MM.1S (cell line): ENCODE data around the gene RNF14.

Experiments
- DNase-seq: peaks from one replicate; pipeline ENCODE4 v3.0.0-alpha.2; 2015
- H2AFZ ChIP-seq: fragments of 300-600 bp; sonication (generic); 2 replicates; pipeline ENCODE4 v1.6.0; 2016; ENCODE audit warnings: antibody characterized with exemption, low read length
- H3F3A ChIP-seq: fragments of 300-600 bp; sonication (generic); 2 replicates; pipeline ENCODE4 v1.6.1; 2016; ENCODE audit warnings: mild to moderate bottlenecking, antibody characterized with exemption, low read length, moderate library complexity, mixed read lengths; ENCODE audit not compliant: insufficient read depth
- H3K27ac ChIP-seq: fragments of 300-600 bp; sonication (generic); 2 replicates; pipeline ENCODE4 v1.5.1; 2016; ENCODE audit warnings: mild to moderate bottlenecking, low read length
- H3K27me3 ChIP-seq: fragments of 300-600 bp; sonication (generic); replicated peaks from 2 replicates; pipeline ENCODE4 v1.6.0; 2016; ENCODE audit warnings: low read length; ENCODE audit not compliant: insufficient read depth
- H3K36me3 ChIP-seq: fragments of 300-600 bp; sonication (generic); replicated peaks from 2 replicates; pipeline ENCODE4 v1.6.1; 2016; ENCODE audit warnings: mild to moderate bottlenecking, low read length, mixed read lengths; ENCODE audit not compliant: insufficient read depth
- H3K4me1 ChIP-seq: fragments of 300-600 bp; sonication (generic); 2 replicates; pipeline ENCODE4 v1.6.1; 2016; ENCODE audit warnings: low read length, mixed read lengths
- H3K4me2 ChIP-seq: fragments of 300-600 bp; sonication (generic); 2 replicates; pipeline ENCODE4 v1.6.0; 2016; ENCODE audit warnings: low read depth, low read length
- H3K4me3 ChIP-seq: fragments of 300-600 bp; sonication (generic); 2 replicates; pipeline ENCODE4 v1.5.1; 2016; ENCODE audit warnings: low read length, mixed read lengths
- H3K79me2 ChIP-seq: fragments of 300-600 bp; sonication (generic); 2 replicates; pipeline ENCODE4 v1.6.1; 2016; ENCODE audit warnings: mixed run types, low read length, mixed read lengths
- H3K9ac ChIP-seq: fragments of 300-600 bp; sonication (generic); 2 replicates; pipeline ENCODE4 v1.6.1; 2016; ENCODE audit warnings: low read length, mixed read lengths
- H3K9me2 ChIP-seq: fragments of 300-600 bp; sonication (generic); replicated peaks from 2 replicates; pipeline ENCODE4 v1.6.1; 2016; ENCODE audit warnings: mild to moderate bottlenecking, low read length, mixed read lengths; ENCODE audit not compliant: insufficient read depth
- H3K9me3 ChIP-seq: fragments of 300-600 bp; sonication (generic); replicated peaks from 2 replicates; pipeline ENCODE4 v1.6.1; 2016; ENCODE audit warnings: mild to moderate bottlenecking, low read length, mixed read lengths; ENCODE audit not compliant: insufficient read depth
- H4K20me1 ChIP-seq: fragments of 300-600 bp; sonication (generic); 2 replicates; pipeline ENCODE4 v1.6.1; 2016; ENCODE audit warnings: mild to moderate bottlenecking, low read length, moderate library complexity, mixed read lengths; ENCODE audit not compliant: insufficient read depth
- EZH2 ChIP-seq: fragments of 300-600 bp; sonication (generic); optimal IDR thresholded peaks from 2 replicates; pipeline ENCODE3; 2017; ENCODE audit warnings: low read depth, mild to moderate bottlenecking, antibody characterized with exemption, low read length, mixed read lengths
- EZH2phosphoT487 ChIP-seq: fragments of 300-600 bp; sonication (generic); IDR thresholded peaks from 2 replicates; pipeline ENCODE4 v1.6.1; 2018; ENCODE audit warnings: antibody characterized with exemption, low read length
- TF ChIP-seq, protein P1 (sequence below): fragments of 300-600 bp; sonication (generic); IDR thresholded peaks from 2 replicates; pipeline ENCODE4 v1.5.1; 2016; ENCODE audit warnings: antibody characterized with exemption, low read length, mixed read lengths

RNF14 gene

DNA sequence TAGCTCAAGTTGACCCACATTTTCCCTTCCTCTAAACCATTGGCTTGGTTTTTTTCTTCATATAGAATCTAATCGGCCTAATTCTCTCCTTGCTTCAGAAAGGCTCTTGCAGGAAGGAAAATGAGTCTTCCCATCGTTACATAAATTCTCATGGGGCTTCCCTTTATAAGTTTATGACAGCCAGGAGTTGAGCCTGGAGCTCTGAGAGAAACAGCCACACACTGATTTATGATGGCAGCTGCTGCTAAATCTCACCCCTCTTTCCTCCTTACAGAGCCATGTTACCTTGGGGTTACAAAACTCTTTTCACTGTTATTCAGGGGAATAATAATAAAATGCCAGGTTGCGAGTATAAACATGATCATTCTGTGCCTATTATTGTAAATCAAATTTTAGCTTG lies 5.2 kb upstream of the RNF14 start:
- H3K4me2 ChIP-seq = no peak overlapping the region
- no peak overlapping the region for H3K27ac ChIP-seq
- no peak overlapping the region for H3K4me3 ChIP-seq
- no peaks in the 10 kb centered on the region for H3K9me2 ChIP-seq
- H4K20me1 ChIP-seq = no peaks in the 10 kb centered on the region
- no peaks in the 10 kb centered on the region for H3K9me3 ChIP-seq
- DNase-seq = no peak
- no peaks in the 10 kb centered on the region for H3K27me3 ChIP-seq
- H3K79me2 ChIP-seq = no peaks in the 10 kb centered on the region
- H3K4me1 ChIP-seq = peaks cover 22% of the 10 kb centered on the region
- TF ChIP-seq, protein P1, sequence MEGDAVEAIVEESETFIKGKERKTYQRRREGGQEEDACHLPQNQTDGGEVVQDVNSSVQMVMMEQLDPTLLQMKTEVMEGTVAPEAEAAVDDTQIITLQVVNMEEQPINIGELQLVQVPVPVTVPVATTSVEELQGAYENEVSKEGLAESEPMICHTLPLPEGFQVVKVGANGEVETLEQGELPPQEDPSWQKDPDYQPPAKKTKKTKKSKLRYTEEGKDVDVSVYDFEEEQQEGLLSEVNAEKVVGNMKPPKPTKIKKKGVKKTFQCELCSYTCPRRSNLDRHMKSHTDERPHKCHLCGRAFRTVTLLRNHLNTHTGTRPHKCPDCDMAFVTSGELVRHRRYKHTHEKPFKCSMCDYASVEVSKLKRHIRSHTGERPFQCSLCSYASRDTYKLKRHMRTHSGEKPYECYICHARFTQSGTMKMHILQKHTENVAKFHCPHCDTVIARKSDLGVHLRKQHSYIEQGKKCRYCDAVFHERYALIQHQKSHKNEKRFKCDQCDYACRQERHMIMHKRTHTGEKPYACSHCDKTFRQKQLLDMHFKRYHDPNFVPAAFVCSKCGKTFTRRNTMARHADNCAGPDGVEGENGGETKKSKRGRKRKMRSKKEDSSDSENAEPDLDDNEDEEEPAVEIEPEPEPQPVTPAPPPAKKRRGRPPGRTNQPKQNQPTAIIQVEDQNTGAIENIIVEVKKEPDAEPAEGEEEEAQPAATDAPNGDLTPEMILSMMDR = no peak
- H3F3A ChIP-seq = peaks cover 6% of the 10 kb centered on the region
- H2AFZ ChIP-seq = no peak overlapping the region
- H3K9ac ChIP-seq = no peak overlapping the region
- no peaks in the 10 kb centered on the region for H3K36me3 ChIP-seq

DNA sequence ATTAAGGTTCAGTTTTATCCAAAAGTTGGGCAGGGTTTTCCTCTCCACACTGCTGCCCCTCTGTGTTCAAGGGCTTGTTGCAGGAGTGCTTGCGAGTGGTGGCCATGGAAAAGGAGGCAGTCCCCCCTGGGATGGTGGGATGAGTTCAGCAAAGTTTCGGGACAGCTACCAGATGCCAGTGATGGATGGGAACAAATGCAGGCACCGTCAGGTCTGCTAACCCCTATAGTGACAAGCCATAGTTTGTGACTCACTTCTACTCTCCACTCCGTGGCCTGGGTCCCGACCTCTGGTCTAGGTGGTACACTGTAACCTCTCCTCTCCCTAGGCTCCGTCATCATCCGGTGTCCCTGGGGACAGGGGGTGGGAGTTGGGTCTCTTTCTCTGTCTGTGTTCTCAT lies 3.8 kb upstream of the RNF14 start:
- Histone ChIP-seq H3K9me3 (no peaks in the 10 kb centered on the region), H3K4me1 (peaks cover 12% of the 10 kb centered on the region), H2AFZ (no peak overlapping the region), H3K9ac (no peak overlapping the region), H4K20me1 (no peaks in the 10 kb centered on the region), H3K27ac (no peak overlapping the region), H3K4me3 (no peak overlapping the region), H3K4me2 (no peak overlapping the region), H3K9me2 (no peaks in the 10 kb centered on the region), H3K27me3 (no peaks in the 10 kb centered on the region), H3K36me3 (no peaks in the 10 kb centered on the region), H3K79me2 (peaks cover 7% of the 10 kb centered on the region), H3F3A (peaks cover 18% of the 10 kb centered on the region)
- DNase-seq = no peak
- TF ChIP-seq, protein P1 = no peak
- TF ChIP-seq EZH2phosphoT487 (no peak), EZH2 (no peak)

DNA sequence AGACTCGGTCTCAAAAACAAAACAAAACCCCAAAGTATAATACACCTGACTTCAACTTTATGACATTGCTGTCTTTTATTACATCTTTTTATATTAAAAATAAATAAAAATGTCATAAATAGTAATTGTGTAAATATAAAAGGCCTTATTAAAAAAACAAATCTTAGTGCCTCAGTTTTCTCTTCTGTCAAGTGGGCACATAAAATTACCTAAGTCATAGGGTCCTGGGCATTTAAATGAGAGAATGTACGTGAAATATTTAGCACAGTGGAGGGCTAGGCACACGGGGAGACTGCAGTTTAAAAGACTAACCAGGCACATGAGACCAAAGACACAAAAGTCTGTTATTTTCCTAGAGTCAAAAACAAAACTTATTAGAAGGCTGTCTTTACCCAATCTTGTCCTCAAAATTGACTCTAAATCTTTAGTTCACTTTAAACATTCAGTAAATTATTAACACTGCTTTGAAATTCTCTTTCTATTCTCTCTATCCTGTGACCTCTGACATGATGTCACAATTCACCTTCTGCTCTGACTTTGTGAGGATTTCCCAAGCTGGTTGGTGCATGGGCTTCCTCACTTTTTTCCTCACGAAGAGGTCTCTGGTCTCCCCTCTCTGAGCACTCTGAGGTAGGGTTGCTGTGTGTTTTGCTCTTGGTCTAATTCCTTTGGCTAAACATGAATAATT lies 2.5 kb upstream of the RNF14 start:
- DNase-seq = no peak
- Histone ChIP-seq H3K27ac (no peak overlapping the region), H3K4me2 (no peak overlapping the region), H3K9ac (no peak overlapping the region), H3K4me3 (no peak overlapping the region), H2AFZ (no peak overlapping the region), H3K27me3 (no peaks in the 10 kb centered on the region), H4K20me1 (no peaks in the 10 kb centered on the region), H3K36me3 (no peaks in the 10 kb centered on the region), H3K79me2 (peaks cover 20% of the 10 kb centered on the region), H3K4me1 (peaks cover 9% of the 10 kb centered on the region), H3K9me2 (no peaks in the 10 kb centered on the region), H3K9me3 (no peaks in the 10 kb centered on the region), H3F3A (peaks cover 23% of the 10 kb centered on the region)
- TF ChIP-seq EZH2 (no peak), EZH2phosphoT487 (no peak)
- TF ChIP-seq, protein P1 = no peak
